K562 treated with DMSO at 1 percent for 12 hours (cell line): Measurements from ENCODE around the gene POU2AF2. TPM values are rescaled to one million over a fixed set of nuclear protein-coding genes. Genes with fewer than 3 reads are reported as not detected.

Experiments
- total RNA-seq: library from RNA; unstranded; fragments of 300-600 nt; gene quantifications from 2 replicates; pipeline ENCODE4 v1.2.3, GENCODE V29; 2022; ENCODE audit not compliant: insufficient read depth

POU2AF2 gene
- total RNA-seq, result not detected in 2 replicates

DNA sequence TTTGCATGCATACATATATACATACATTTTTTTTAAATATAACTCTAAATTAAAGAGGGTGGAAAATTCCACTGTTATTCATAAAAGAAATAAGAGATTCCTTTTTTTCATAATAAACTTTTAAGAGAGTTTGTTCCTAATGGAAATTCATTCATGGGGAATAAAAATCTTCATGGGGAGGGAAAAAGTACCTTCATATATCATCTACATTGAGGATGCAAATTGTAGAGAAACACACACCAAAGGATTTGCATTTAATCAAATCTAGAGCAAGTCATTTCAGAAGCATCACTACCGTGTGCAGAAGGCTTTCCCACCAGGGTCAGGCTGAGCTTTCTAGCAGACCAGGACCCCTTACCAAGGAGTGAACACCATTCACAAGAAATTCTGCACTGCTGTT lies at the start of gene POU2AF2:
Gene POU2AF2, plus strand, starts transcription at position 301 of the 400 bp plus-strand sequence. CDS start 129 bp downstream, outside the sequence.

GRCh38 chr11:111298413-111299100 lies 53.0 kb downstream of the POU2AF2 start, which contains the start of gene POU2AF3:
POU2AF3 (plus strand) TSS chr11:111298546; CDS start chr11:111298582, 36 bp downstream.

Other genes starting within 250 kb of the POU2AF2 start
- gene POU2AF3, start 52.8 kb downstream of the POU2AF2 start, total RNA-seq, result not detected in 2 replicates
- gene POU2AF1, start 133.6 kb downstream of the POU2AF2 start, total RNA-seq, result not detected in 2 replicates